ENCODE measurements around the gene ICAM1. TPM values are rescaled to one million over a fixed set of nuclear protein-coding genes. Genes with fewer than 3 reads are reported as not detected.
"Not testable (repeated sequence)": the region's sequence is repeated elsewhere in the genome, so short reads cannot be mapped to it uniquely, and the experiment has no call there.

The ICAM1 gene
- total and polyA plus RNA-seq, 2 donors from 2014 or later: 16.3 to 50.3 TPM

GRCh38 chr19:10278935-10279334, 8.0 kb downstream of the ICAM1 start:
- FAIRE-seq (no peak), DNase-seq (no peak)
- no peaks in the 10 kb centered on the region for H3K9me3 ChIP-seq (ENCODE audit: control insufficient read depth in 2 of 3, insufficient read depth in 1 of 3, low read length in 3 of 3)
- intact Hi-C loops (cut with DNase I): no loop called here
- no peaks in the 10 kb centered on the region for H3K27me3 ChIP-seq (ENCODE audit: control insufficient read depth, insufficient read depth, low read length)
- no peaks in the 10 kb centered on the region for H3K4me1 ChIP-seq (ENCODE audit: control insufficient read depth in 2 of 3, insufficient read depth in 2 of 3, low read depth in 1 of 3, low read length in 3 of 3)
- no peak for TF ChIP-seq CTCF (IDR thresholded peaks at IDR 0.05; ENCODE audit: borderline replicate concordance, extremely low read depth, insufficient read depth)
- H3K4me3 ChIP-seq (ENCODE audit: low read length in 3 of 3): no peak overlapping the region
- H3K36me3 ChIP-seq (ENCODE audit: control insufficient read depth in 2 of 3, insufficient read depth in 3 of 3, low read length in 3 of 3): peaks cover 0 to 5% (median 0%) of the 10 kb centered on the region in 3 donors
- H3K9ac ChIP-seq (ENCODE audit: low read length in 3 of 3): no peak overlapping the region
- H3K27ac ChIP-seq (ENCODE audit: low read depth in 2 of 2, low read length in 2 of 2): no peak overlapping the region

- DNase-seq: no peak
Measured at GRCh38 chr19:10279737-10280442, 9.0 kb downstream of the ICAM1 start.

GRCh38 chr19:10282043-10282442, 11.1 kb downstream of the ICAM1 start:
- H3K9me3 ChIP-seq (ENCODE audit: control insufficient read depth in 2 of 3, insufficient read depth in 1 of 3, low read length in 3 of 3); H3K9ac ChIP-seq (ENCODE audit: low read length in 3 of 3); FAIRE-seq; H3K36me3 ChIP-seq (ENCODE audit: control insufficient read depth in 2 of 3, insufficient read depth in 3 of 3, low read length in 3 of 3); H3K27ac ChIP-seq (ENCODE audit: low read depth in 2 of 2, low read length in 2 of 2); H3K27me3 ChIP-seq (ENCODE audit: control insufficient read depth, insufficient read depth, low read length); H3K4me3 ChIP-seq (ENCODE audit: low read length in 3 of 3); DNase-seq; H3K4me1 ChIP-seq (ENCODE audit: control insufficient read depth in 2 of 3, insufficient read depth in 2 of 3, low read depth in 1 of 3, low read length in 3 of 3); intact Hi-C loops (cut with DNase I): not testable (repeated sequence)

More at GRCh38 chr19:10279737-10280442, 9.0 kb downstream of the ICAM1 start:
- no peak for TF ChIP-seq CTCF (IDR thresholded peaks at IDR 0.05; ENCODE audit: borderline replicate concordance, extremely low read depth, insufficient read depth)
- no peak for FAIRE-seq
- Histone ChIP-seq H3K9ac (ENCODE audit: low read length in 3 of 3) (no peak overlapping the region), H3K36me3 (ENCODE audit: control insufficient read depth in 2 of 3, insufficient read depth in 3 of 3, low read length in 3 of 3) (peaks cover 0 to 3% (median under 1%) of the 10 kb centered on the region in 3 donors), H3K4me1 (ENCODE audit: control insufficient read depth in 2 of 3, insufficient read depth in 2 of 3, low read depth in 1 of 3, low read length in 3 of 3) (no peaks in the 10 kb centered on the region), H3K9me3 (ENCODE audit: control insufficient read depth in 2 of 3, insufficient read depth in 1 of 3, low read length in 3 of 3) (no peaks in the 10 kb centered on the region), H3K27me3 (ENCODE audit: control insufficient read depth, insufficient read depth, low read length) (no peaks in the 10 kb centered on the region), H3K4me3 (ENCODE audit: low read length in 3 of 3) (no peak overlapping the region), H3K27ac (ENCODE audit: low read depth in 2 of 2, low read length in 2 of 2) (no peak overlapping the region)
- intact Hi-C loops (cut with DNase I): no loop called here

GRCh38 chr19:10283301-10284064, 12.6 kb downstream of the ICAM1 start:
- Histone ChIP-seq H3K27ac (ENCODE audit: low read depth in 2 of 2, low read length in 2 of 2) (no peak overlapping the region), H3K4me1 (ENCODE audit: control insufficient read depth in 2 of 3, insufficient read depth in 2 of 3, low read depth in 1 of 3, low read length in 3 of 3) (peaks cover 0 to 4% (median 2%) of the 10 kb centered on the region in 3 donors), H3K36me3 (ENCODE audit: control insufficient read depth in 2 of 3, insufficient read depth in 3 of 3, low read length in 3 of 3) (peaks cover 0 to 3% (median 0%) of the 10 kb centered on the region in 3 donors), H3K9me3 (ENCODE audit: control insufficient read depth in 2 of 3, insufficient read depth in 1 of 3, low read length in 3 of 3) (no peaks in the 10 kb centered on the region), H3K27me3 (ENCODE audit: control insufficient read depth, insufficient read depth, low read length) (peaks cover 8% of the 10 kb centered on the region), H3K4me3 (ENCODE audit: low read length in 3 of 3) (no peak overlapping the region), H3K9ac (ENCODE audit: low read length in 3 of 3) (no peak overlapping the region)
- FAIRE-seq (no peak), DNase-seq (peak in 1 of 5 donors; percentile 72)
- TF ChIP-seq CTCF (IDR thresholded peaks at IDR 0.05; ENCODE audit: borderline replicate concordance, extremely low read depth, insufficient read depth): no peak
- intact Hi-C loops (cut with DNase I): no loop called here
